Measurements from ENCODE around the gene DUSP7.

DUSP7 gene

GRCh38 chr3:52070724-52071621 lies 14.6 kb upstream of the DUSP7 start:
- Histone ChIP-seq H3K4me2 (peak overlapping the region; percentile 83), H4K20me1 (no peaks in the 10 kb centered on the region), H3K27ac (peak overlapping the region; percentile 59), H3K9me3 (no peaks in the 10 kb centered on the region), H3K27me3 (no peaks in the 10 kb centered on the region), H3K36me3 (peaks cover 26% of the 10 kb centered on the region), H3K4me1 (peaks cover 29% of the 10 kb centered on the region), H3K9ac (peak overlapping the region; percentile 36), H3K4me3 (no peak overlapping the region)
- TF ChIP-seq Cebpa-rat (IDR thresholded peaks at IDR 0.05) = no peak

- no peak overlapping the region for H3K27ac ChIP-seq
- peaks cover 15% of the 10 kb centered on the region for H3K36me3 ChIP-seq
- no peak overlapping the region; the same call in 1 of the 2 replicates for H3K4me2 ChIP-seq
- H3K9me3 ChIP-seq = no peaks in the 10 kb centered on the region
- TF ChIP-seq Cebpa-rat (IDR thresholded peaks at IDR 0.05) = no peak
- peaks cover 37% of the 10 kb centered on the region for H3K4me1 ChIP-seq
- no peak overlapping the region for H3K4me3 ChIP-seq
- no peaks in the 10 kb centered on the region for H3K27me3 ChIP-seq
- H4K20me1 ChIP-seq = no peaks in the 10 kb centered on the region
- no peak overlapping the region for H3K9ac ChIP-seq
Measured at GRCh38 chr3:52069855-52070254, 13.5 kb upstream of the DUSP7 start.

GRCh38 chr3:52069135-52069534 lies 12.8 kb upstream of the DUSP7 start:
- no peak overlapping the region for H3K4me3 ChIP-seq
- TF ChIP-seq Cebpa-rat (IDR thresholded peaks at IDR 0.05) = no peak

GRCh38 chr3:52068730-52069129 lies 12.4 kb upstream of the DUSP7 start:
- no peak for TF ChIP-seq Cebpa-rat (IDR thresholded peaks at IDR 0.05)
- Histone ChIP-seq H3K4me3 (no peak overlapping the region), H3K4me2 (no peak overlapping the region), H4K20me1 (no peaks in the 10 kb centered on the region), H3K36me3 (peaks cover 3% of the 10 kb centered on the region), H3K9me3 (no peaks in the 10 kb centered on the region), H3K4me1 (peaks cover 37% of the 10 kb centered on the region), H3K9ac (no peak overlapping the region), H3K27ac (no peak overlapping the region), H3K27me3 (no peaks in the 10 kb centered on the region)

More at GRCh38 chr3:52069135-52069534, 12.8 kb upstream of the DUSP7 start:
- peaks cover 37% of the 10 kb centered on the region for H3K4me1 ChIP-seq
- H3K9me3 ChIP-seq = no peaks in the 10 kb centered on the region
- H3K36me3 ChIP-seq = peaks cover 7% of the 10 kb centered on the region
- no peaks in the 10 kb centered on the region for H3K27me3 ChIP-seq
- no peaks in the 10 kb centered on the region for H4K20me1 ChIP-seq
- H3K9ac ChIP-seq = no peak overlapping the region
- H3K4me2 ChIP-seq = no peak overlapping the region
- no peak overlapping the region for H3K27ac ChIP-seq

GRCh38 chr3:52068055-52068571 lies 11.7 kb upstream of the DUSP7 start:
- Histone ChIP-seq H3K9ac (no peak overlapping the region), H3K27me3 (no peaks in the 10 kb centered on the region), H3K4me1 (peaks cover 40% of the 10 kb centered on the region), H3K4me3 (no peak overlapping the region), H3K9me3 (no peaks in the 10 kb centered on the region), H3K36me3 (no peaks in the 10 kb centered on the region; the same call in 1 of the 2 replicates), H3K4me2 (no peak overlapping the region), H4K20me1 (no peaks in the 10 kb centered on the region), H3K27ac (no peak overlapping the region)
- no peak for TF ChIP-seq Cebpa-rat (IDR thresholded peaks at IDR 0.05)

DNA sequence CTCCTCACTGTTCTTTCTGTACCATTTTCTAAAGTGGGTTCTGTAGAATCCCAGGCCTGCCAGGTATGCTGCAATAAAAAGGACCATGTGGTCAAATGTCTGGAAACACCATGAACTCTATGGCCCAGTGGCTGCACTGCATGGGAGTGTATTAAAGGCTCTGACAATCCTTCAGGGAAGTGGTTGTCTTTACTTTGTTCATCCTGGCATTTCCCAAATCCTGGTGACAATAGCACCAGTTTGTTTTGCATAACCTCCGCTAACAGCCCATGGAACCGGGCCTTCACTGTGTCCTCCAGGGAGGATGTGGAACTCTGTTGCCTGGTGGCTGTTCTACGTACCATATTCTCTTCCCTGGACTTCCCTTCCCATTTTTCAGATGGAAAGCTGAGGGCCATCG lies 11.2 kb upstream of the DUSP7 start:
- no peaks in the 10 kb centered on the region for H3K27me3 ChIP-seq
- no peak for TF ChIP-seq Cebpa-rat (IDR thresholded peaks at IDR 0.05)
- no peak overlapping the region for H3K9ac ChIP-seq
- H3K9me3 ChIP-seq = no peaks in the 10 kb centered on the region
- H3K4me2 ChIP-seq = no peak overlapping the region
- H3K4me3 ChIP-seq = no peak overlapping the region
- H4K20me1 ChIP-seq = no peaks in the 10 kb centered on the region
- H3K36me3 ChIP-seq = no peaks in the 10 kb centered on the region; the same call in 1 of the 2 replicates
- no peak overlapping the region for H3K27ac ChIP-seq
- H3K4me1 ChIP-seq = peaks cover 42% of the 10 kb centered on the region

GRCh38 chr3:52067046-52067445 lies 10.7 kb upstream of the DUSP7 start:
- no peak for TF ChIP-seq Cebpa-rat (IDR thresholded peaks at IDR 0.05)
- H3K27ac ChIP-seq = no peak overlapping the region

DNA sequence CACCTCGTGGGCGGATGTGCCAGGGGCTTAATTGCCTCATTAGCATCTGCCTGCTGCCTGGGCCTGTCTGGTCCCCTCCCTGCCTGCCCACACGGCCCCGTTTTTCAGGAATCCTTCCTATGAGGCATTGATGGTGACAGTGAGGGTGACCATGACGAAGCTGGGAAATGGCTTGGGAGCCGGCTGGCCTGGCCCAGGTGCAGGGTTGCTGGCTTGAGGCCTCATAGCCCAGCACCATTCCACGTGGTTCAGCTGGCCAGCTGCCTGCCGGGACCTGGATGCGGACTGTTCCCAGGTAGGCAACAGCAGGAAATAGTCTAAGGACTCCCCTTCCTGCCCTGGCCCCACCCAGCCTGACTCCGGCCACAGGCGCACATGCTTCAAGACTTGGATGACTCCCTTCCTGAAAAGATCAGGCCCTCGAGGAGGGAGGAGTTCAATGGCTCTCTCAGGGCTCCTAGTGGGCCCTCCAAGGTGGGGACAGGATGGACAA lies 8.9 kb upstream of the DUSP7 start:
- Histone ChIP-seq H3K9ac (no peak overlapping the region), H3K4me1 (peaks cover 26% of the 10 kb centered on the region), H3K4me3 (no peak overlapping the region), H3K27ac (no peak overlapping the region), H4K20me1 (no peaks in the 10 kb centered on the region), H3K36me3 (no peaks in the 10 kb centered on the region; the same call in 1 of the 2 replicates), H3K9me3 (no peaks in the 10 kb centered on the region), H3K4me2 (no peak overlapping the region), H3K27me3 (no peaks in the 10 kb centered on the region)
- TF ChIP-seq Cebpa-rat (IDR thresholded peaks at IDR 0.05) = no peak

More at GRCh38 chr3:52067046-52067445, 10.7 kb upstream of the DUSP7 start:
- no peaks in the 10 kb centered on the region; the same call in 1 of the 2 replicates for H3K36me3 ChIP-seq
- no peak overlapping the region for H3K4me2 ChIP-seq
- no peaks in the 10 kb centered on the region for H4K20me1 ChIP-seq
- H3K27me3 ChIP-seq = no peaks in the 10 kb centered on the region
- no peak overlapping the region for H3K4me3 ChIP-seq
- H3K9ac ChIP-seq = no peak overlapping the region
- no peaks in the 10 kb centered on the region for H3K9me3 ChIP-seq
- peaks cover 42% of the 10 kb centered on the region for H3K4me1 ChIP-seq

DNA sequence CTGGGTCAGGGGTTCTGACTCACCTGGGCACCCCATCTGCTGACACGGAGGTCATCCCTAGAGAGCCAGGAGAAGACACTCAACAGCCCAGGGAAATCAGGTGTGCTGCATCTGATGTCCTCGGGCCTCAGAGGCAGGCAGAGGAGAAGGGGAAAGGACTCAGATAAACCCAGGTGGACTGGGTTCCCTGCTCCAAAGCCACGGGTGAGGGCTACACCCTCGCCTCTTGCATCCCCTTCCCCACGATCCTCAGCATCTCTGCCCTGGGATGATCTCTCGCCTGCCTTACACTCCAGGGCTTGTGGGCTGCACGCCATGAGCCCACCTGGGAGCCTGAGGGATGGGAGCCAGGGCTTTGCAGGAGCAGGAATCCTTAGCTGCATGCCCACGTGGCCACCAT lies 8.2 kb upstream of the DUSP7 start:
- Histone ChIP-seq H3K4me2 (no peak overlapping the region), H3K9me3 (no peaks in the 10 kb centered on the region), H3K9ac (no peak overlapping the region), H4K20me1 (no peaks in the 10 kb centered on the region), H3K36me3 (no peaks in the 10 kb centered on the region; the same call in 1 of the 2 replicates), H3K27ac (no peak overlapping the region), H3K4me1 (peaks cover 30% of the 10 kb centered on the region), H3K4me3 (no peak overlapping the region), H3K27me3 (no peaks in the 10 kb centered on the region)
- no peak for TF ChIP-seq Cebpa-rat (IDR thresholded peaks at IDR 0.05)

Measured in BLaER1 (cell line).